ENCODE data around the gene TBX21.

TBX21 gene

GRCh38 chr17:47733047-47733673 is at the start of gene TBX21:
TBX21 (plus strand) TSS chr17:47733236; CDS start chr17:47733455, 219 bp downstream.
- DNase-seq (ENCODE audit: low read depth in 2 of 2): peak; percentile 80 to 86

GRCh38 chr17:47684025-47684424 is 49.0 kb upstream of the TBX21 start:
- DNase-seq (ENCODE audit: low read depth in 2 of 2): no peak

GRCh38 chr17:47684535-47685193 is 48.4 kb upstream of the TBX21 start:
- DNase-seq (ENCODE audit: low read depth in 2 of 2): no peak

- DNase-seq (ENCODE audit: low read depth in 2 of 2): no peak
Observed at GRCh38 chr17:47685556-47686275, 47.3 kb upstream of the TBX21 start.

- DNase-seq (ENCODE audit: low read depth in 2 of 2): no peak
Observed at GRCh38 chr17:47686276-47686635, 46.8 kb upstream of the TBX21 start.

GRCh38 chr17:47686664-47687327 is 46.2 kb upstream of the TBX21 start:
- DNase-seq (ENCODE audit: low read depth in 2 of 2): no peak

GRCh38 chr17:47687328-47687690 is 45.7 kb upstream of the TBX21 start:
- no peak for DNase-seq (ENCODE audit: low read depth in 2 of 2)

GRCh38 chr17:47687748-47688147 is 45.3 kb upstream of the TBX21 start:
- no peak for DNase-seq (ENCODE audit: low read depth in 2 of 2)

GRCh38 chr17:47690121-47690520 is 42.9 kb upstream of the TBX21 start:
- no peak for DNase-seq (ENCODE audit: low read depth in 2 of 2)

- DNase-seq (ENCODE audit: low read depth in 2 of 2): no peak
Observed at GRCh38 chr17:47692137-47692894, 40.7 kb upstream of the TBX21 start.

- DNase-seq (ENCODE audit: low read depth in 2 of 2): no peak
Observed at GRCh38 chr17:47692895-47693730, 39.9 kb upstream of the TBX21 start.

GRCh38 chr17:47693731-47694580 is 39.1 kb upstream of the TBX21 start, which contains the start of gene TBKBP1:
TBKBP1 (plus strand) TSS chr17:47694161; CDS start chr17:47696113, 1,952 bp downstream.
- no peak for DNase-seq (ENCODE audit: low read depth in 2 of 2)

GRCh38 chr17:47694581-47695428 is 38.2 kb upstream of the TBX21 start:
- no peak for DNase-seq (ENCODE audit: low read depth in 2 of 2)

- DNase-seq (ENCODE audit: low read depth in 2 of 2): no peak
Observed at GRCh38 chr17:47695429-47696376, 37.3 kb upstream of the TBX21 start.

GRCh38 chr17:47696717-47697642 is 36.1 kb upstream of the TBX21 start:
- no peak for DNase-seq (ENCODE audit: low read depth in 2 of 2)

GRCh38 chr17:47697906-47698711 is 34.9 kb upstream of the TBX21 start:
- DNase-seq (ENCODE audit: low read depth in 2 of 2): no peak

Data from stimulated activated CD8-positive, alpha-beta memory T cell treated with anti-CD3 and anti-CD28 coated beads, Interleukin-2, amount 100 ng/mL, for 1 hour (primary cell).